Fibroblast of lung (primary cell): ENCODE measurements around the gene TSEN54. TPM values are rescaled to one million over a fixed set of nuclear protein-coding genes. Genes with fewer than 3 reads are reported as not detected.
A peak's percentile ranks its signal among the peaks of the same experiment; 100 is the strongest.

Source experiments
- DNase-seq, 2 donors: peaks; one replicate each; pipeline versions ENCODE4 v3.0.0 to v3.0.0-alpha.2; 2010; ENCODE audit warnings: low read depth in 2 of 2
- H2AFZ ChIP-seq: 2 replicates; pipeline ENCODE4 v1.5.1; 2012; ENCODE audit warnings: low read length, control low read depth, inconsistent platforms
- H3K27ac ChIP-seq: 2 replicates; pipeline ENCODE4 v1.5.1; 2011; ENCODE audit warnings: low read length, control low read depth; ENCODE audit not compliant: insufficient read depth
- H3K27me3 ChIP-seq: 2 replicates; pipeline ENCODE4 v1.5.1; 2011; ENCODE audit warnings: mild to moderate bottlenecking, low read length; ENCODE audit not compliant: control insufficient read depth, insufficient read depth
- H3K36me3 ChIP-seq: 2 replicates; pipeline ENCODE4 v1.5.1; 2011; ENCODE audit warnings: low read length; ENCODE audit not compliant: control insufficient read depth, insufficient read depth
- H3K4me1 ChIP-seq: 2 replicates; pipeline ENCODE4 v1.5.1; 2011; ENCODE audit warnings: low read length; ENCODE audit not compliant: control insufficient read depth, insufficient read depth; ENCODE audit errors: extremely low read depth
- H3K4me2 ChIP-seq: 2 replicates; pipeline ENCODE4 v1.5.1; 2011; ENCODE audit warnings: low read length, control low read depth; ENCODE audit not compliant: insufficient read depth; ENCODE audit errors: extremely low read depth
- H3K4me3 ChIP-seq, 4 experiments: fragments of 200-600 bp in 1 of 4; sonication (generic) in 1 of 4; replicated peaks in 1 of 4; 2 replicates each; pipeline ENCODE4 v1.5.1; 2011 to 2016; ENCODE audit warnings: low read length in 4 of 4, low read depth in 3 of 4, mild to moderate bottlenecking in 3 of 4, control low read depth in 2 of 4, inconsistent platforms in 1 of 4, mixed read lengths in 1 of 4; ENCODE audit not compliant: insufficient read depth in 1 of 4; ENCODE audit errors: control extremely low read depth in 1 of 4
- H3K79me2 ChIP-seq: 2 replicates; pipeline ENCODE4 v1.5.1; 2012; ENCODE audit warnings: mild to moderate bottlenecking, low read length, inconsistent platforms; ENCODE audit not compliant: control insufficient read depth, insufficient read depth
- H3K9ac ChIP-seq: 2 replicates; pipeline ENCODE4 v1.5.1; 2011; ENCODE audit warnings: mild to moderate bottlenecking, low read length, control low read depth; ENCODE audit not compliant: insufficient read depth
- H3K9me3 ChIP-seq: 2 replicates; pipeline ENCODE4 v1.5.1; 2012; ENCODE audit warnings: low read depth, low read length; ENCODE audit not compliant: control insufficient read depth, insufficient read depth
- H4K20me1 ChIP-seq: 2 replicates; pipeline ENCODE4 v1.5.1; 2011; ENCODE audit warnings: low read length; ENCODE audit not compliant: control insufficient read depth, insufficient read depth; ENCODE audit errors: extremely low read depth
- EZH2 ChIP-seq: IDR thresholded peaks from 2 replicates; pipeline ENCODE4 v1.5.1; 2012; ENCODE audit warnings: low read length, control low read depth, mild to moderate bottlenecking; ENCODE audit errors: missing control alignments
- polyA plus RNA-seq, 2 donors: library from polyadenylated mRNA; depleted of rRNA in 1 of 2; stranded (reverse) in 1 of 2; unstranded in 1 of 2; fragments of >200 nt; gene quantifications; 2 replicates each; pipeline ENCODE4 v1.2.1, GENCODE V29; 2011 to 2012; ENCODE audit warnings: missing spikeins in 1 of 2
- total RNA-seq: library from RNA; depleted of rRNA; stranded (reverse); fragments of >200 nt; gene quantifications from 2 replicates; pipeline ENCODE4 v1.2.1, GENCODE V29; 2014
- TF ChIP-seq, protein P1 (sequence below), 2 donors: IDR thresholded peaks in 1 of 2; conservative IDR thresholded peaks in 1 of 2; 1 replicate in 1 of 2; 2 replicates in 1 of 2; pipeline ENCODE4 v1.5.1; 2011 to 2012; ENCODE audit warnings: low read length in 2 of 2, control low read depth in 1 of 2, inconsistent platforms in 1 of 2, low read depth in 1 of 2, mild to moderate bottlenecking in 1 of 2

TSEN54 gene
- total and polyA plus RNA-seq, 2 donors (not counting 1 experiment from before 2014, with no cell fraction given): 5.3 to 7.8 TPM

DNA sequence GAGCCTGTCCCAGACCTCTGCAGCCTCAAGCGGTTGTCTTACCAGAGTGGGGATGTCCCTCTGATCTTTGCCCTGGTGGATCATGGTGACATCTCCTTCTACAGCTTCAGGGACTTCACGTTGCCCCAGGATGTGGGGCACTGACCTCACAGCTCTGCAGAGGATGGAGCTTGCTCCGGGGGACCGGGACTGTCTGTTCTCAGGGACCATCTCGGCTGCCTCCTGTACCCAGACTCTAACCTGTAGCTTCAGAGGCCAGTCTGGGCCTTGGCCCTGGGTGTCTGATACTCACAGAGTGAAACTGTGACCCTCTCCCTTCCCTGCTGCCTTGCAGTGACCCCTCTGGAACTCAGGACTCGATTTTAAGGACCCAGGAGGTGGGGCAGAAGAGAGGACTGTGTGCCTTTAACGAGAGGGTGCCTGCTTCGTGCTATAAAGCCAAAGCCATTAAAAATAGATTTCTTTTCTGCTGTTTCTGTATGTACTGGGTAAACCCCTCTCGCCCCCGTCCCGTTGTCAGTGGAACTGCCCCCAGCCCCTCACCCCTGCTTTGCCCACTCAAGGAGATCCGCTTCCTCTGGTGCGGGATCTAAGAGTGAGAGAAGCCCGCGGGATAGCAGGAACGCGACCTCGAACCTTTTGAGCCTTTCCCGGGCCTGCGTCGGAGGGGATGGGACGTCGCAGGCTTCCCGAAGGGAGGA is 8.1 kb downstream of the TSEN54 start:
- Histone ChIP-seq H3K9me3 (no peaks in the 10 kb centered on the region), H2AFZ (no peak overlapping the region), H3K27ac (no peak overlapping the region), H3K36me3 (no peaks in the 10 kb centered on the region), H3K27me3 (peaks cover 11% of the 10 kb centered on the region), H3K9ac (no peak overlapping the region), H3K4me2 (peak overlapping the region; percentile 78), H4K20me1 (no peaks in the 10 kb centered on the region), H3K4me3 (no peak overlapping the region), H3K4me1 (no peaks in the 10 kb centered on the region), H3K79me2 (no peaks in the 10 kb centered on the region)
- TF ChIP-seq, protein P1, sequence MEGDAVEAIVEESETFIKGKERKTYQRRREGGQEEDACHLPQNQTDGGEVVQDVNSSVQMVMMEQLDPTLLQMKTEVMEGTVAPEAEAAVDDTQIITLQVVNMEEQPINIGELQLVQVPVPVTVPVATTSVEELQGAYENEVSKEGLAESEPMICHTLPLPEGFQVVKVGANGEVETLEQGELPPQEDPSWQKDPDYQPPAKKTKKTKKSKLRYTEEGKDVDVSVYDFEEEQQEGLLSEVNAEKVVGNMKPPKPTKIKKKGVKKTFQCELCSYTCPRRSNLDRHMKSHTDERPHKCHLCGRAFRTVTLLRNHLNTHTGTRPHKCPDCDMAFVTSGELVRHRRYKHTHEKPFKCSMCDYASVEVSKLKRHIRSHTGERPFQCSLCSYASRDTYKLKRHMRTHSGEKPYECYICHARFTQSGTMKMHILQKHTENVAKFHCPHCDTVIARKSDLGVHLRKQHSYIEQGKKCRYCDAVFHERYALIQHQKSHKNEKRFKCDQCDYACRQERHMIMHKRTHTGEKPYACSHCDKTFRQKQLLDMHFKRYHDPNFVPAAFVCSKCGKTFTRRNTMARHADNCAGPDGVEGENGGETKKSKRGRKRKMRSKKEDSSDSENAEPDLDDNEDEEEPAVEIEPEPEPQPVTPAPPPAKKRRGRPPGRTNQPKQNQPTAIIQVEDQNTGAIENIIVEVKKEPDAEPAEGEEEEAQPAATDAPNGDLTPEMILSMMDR (conservative IDR thresholded peaks at IDR 0.05 in 1 of 2, IDR thresholded peaks at IDR 0.05 in 1 of 2; ENCODE audit: low read depth in 1 of 2, low read length in 2 of 2): no peak
- TF ChIP-seq EZH2: no peak
- no peak for DNase-seq

DNA sequence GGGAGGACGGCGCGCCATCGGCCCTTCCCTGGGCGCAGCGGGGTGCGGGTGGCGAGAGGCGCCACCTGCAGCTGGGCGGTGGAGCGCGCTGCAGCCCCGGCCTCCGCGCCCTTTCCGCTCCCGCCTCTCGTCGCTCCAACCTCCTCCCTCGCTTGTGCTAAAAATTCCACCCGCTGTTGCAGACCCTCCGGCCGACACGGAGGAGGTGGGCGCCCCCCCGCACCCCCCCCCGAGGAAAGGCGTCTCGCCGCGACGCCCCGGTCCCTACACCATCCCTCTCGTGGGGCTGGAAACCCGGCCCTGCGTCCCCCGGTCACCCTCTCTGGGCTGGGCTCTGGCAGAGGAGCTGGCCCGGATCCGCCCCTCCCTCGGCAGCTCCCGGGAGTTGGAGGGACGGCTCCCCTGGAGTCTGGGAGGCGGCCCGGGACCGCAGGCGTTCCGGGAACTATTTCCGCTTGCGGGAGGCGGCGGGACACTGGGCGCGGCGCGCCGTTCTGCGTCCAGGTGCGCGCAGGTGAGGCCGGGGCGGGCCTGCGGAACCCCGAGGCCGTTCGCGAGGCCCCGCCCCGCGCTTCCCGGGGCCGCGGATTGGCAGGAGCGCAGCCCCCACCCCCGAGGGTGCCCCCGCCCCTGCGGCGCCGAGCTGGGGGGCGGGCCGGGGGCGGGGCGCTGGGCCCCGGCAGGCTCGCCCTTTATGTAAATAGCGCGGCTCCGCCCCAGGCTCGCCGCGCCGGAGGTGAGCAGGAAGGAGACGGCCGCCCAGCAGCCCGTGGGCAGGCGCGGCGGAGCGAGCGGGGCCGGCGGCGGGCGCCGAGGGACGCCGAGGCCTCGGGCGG is 8.9 kb downstream of the TSEN54 start, which contains the start of gene LLGL2:
LLGL2 (plus strand) TSS at position 728 of the 836 bp plus-strand sequence. CDS start 17,730 bp downstream, outside the sequence.
- no peaks in the 10 kb centered on the region for H3K36me3 ChIP-seq
- H3K9me3 ChIP-seq: no peaks in the 10 kb centered on the region
- peak within 1 kb of the TSS; percentile 78 for H3K4me2 ChIP-seq
- H2AFZ ChIP-seq: no peak within 1 kb of the TSS
- H3K4me3 ChIP-seq: peak within 1 kb of the TSS; percentile 17 to 49 (median 32)
- H3K27me3 ChIP-seq: peaks cover 11% of the 10 kb centered on the region
- H4K20me1 ChIP-seq: no peaks in the 10 kb centered on the region
- no peaks in the 10 kb centered on the region for H3K79me2 ChIP-seq
- H3K27ac ChIP-seq: no peak within 1 kb of the TSS
- H3K9ac ChIP-seq: no peak within 1 kb of the TSS
- peak; percentile 15 to 42 for DNase-seq
- no peaks in the 10 kb centered on the region for H3K4me1 ChIP-seq
- TF ChIP-seq EZH2: no peak
- TF ChIP-seq, protein P1 (conservative IDR thresholded peaks at IDR 0.05 in 1 of 2, IDR thresholded peaks at IDR 0.05 in 1 of 2; ENCODE audit: low read depth in 1 of 2, low read length in 2 of 2): peak; percentile 13 to 18

DNA sequence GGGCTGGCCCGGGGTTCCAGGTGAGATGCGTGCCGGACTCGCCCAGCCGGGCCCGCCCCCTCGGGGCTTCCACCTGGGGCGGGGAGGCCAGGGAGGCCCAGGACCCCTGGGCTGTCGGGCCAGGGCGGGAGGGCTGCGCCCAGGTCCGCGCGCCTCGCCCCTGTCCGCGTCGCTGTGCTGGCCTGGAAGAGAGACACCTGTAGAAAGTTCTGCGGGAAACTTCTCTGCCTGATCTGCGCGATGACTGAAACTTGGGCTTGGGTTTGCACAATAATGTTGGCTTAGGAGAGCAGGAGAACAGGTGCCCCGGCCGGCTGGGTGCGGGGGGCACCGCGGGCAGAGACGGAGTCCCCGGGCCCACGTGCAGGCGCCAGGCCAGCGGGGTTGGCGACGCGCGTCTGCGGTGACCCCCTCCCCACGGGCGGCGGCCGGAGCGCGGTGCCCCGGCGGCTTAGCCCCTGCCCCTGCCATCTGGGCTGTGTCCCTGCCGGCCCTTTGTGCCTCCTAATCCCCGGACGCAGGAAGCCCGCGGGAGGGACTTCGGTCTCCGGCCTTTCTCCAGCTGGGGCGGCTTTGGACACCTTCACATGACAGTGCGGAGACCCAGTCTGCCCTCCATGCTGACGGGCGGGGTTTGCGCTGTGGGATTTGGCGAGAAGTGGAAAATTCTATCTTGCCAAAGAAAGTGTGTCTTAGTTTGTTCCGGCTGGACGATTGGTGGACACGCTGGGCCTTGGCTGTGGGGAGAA is 9.7 kb downstream of the TSEN54 start:
- no peak for DNase-seq
- Histone ChIP-seq H3K9me3 (no peaks in the 10 kb centered on the region), H3K9ac (no peak overlapping the region), H4K20me1 (no peaks in the 10 kb centered on the region), H2AFZ (no peak overlapping the region), H3K79me2 (no peaks in the 10 kb centered on the region), H3K4me3 (peak overlapping the region in 1 of 4 experiments; percentile 20), H3K4me2 (no peak overlapping the region), H3K4me1 (no peaks in the 10 kb centered on the region), H3K36me3 (no peaks in the 10 kb centered on the region), H3K27me3 (peaks cover 11% of the 10 kb centered on the region), H3K27ac (no peak overlapping the region)
- peak; percentile 90 for TF ChIP-seq EZH2
- TF ChIP-seq, protein P1 (conservative IDR thresholded peaks at IDR 0.05 in 1 of 2, IDR thresholded peaks at IDR 0.05 in 1 of 2; ENCODE audit: low read depth in 1 of 2, low read length in 2 of 2): no peak
